Measurements from ENCODE around the gene GMDS. TPM values are rescaled to one million over a fixed set of nuclear protein-coding genes. Genes with fewer than 3 reads are reported as not detected.

GMDS gene
- total and polyA plus RNA-seq, 2 of the 8 experiments (the other 6 are each of a cell fraction or from before 2014, with no cell fraction given) = 16.8 to 50.0 TPM

GRCh38 chr6:2173203-2173961, 72.0 kb downstream of the GMDS start (continued):
- TF ChIP-seq RXRA (IDR thresholded peaks at IDR 0.05; ENCODE audit: insufficient read depth, low read depth, low read length) = no peak
- TF ChIP-seq EZH2 (IDR thresholded peaks at IDR 0.05; ENCODE audit: low read depth, low read length, severe bottlenecking) = no peak
- TF ChIP-seq ATF3 (IDR thresholded peaks at IDR 0.05; ENCODE audit: insufficient read depth, low read depth, low read length) = no peak
- TF ChIP-seq SP4 (IDR thresholded peaks at IDR 0.05; ENCODE audit: low read length) = no peak
- TF ChIP-seq SRF (IDR thresholded peaks at IDR 0.05; ENCODE audit: low read depth, low read length) = no peak
- TF ChIP-seq JUND (IDR thresholded peaks at IDR 0.05; ENCODE audit: low read length) = no peak
